ENCODE data around the gene SAMD4A.

Gene SAMD4A

DNA sequence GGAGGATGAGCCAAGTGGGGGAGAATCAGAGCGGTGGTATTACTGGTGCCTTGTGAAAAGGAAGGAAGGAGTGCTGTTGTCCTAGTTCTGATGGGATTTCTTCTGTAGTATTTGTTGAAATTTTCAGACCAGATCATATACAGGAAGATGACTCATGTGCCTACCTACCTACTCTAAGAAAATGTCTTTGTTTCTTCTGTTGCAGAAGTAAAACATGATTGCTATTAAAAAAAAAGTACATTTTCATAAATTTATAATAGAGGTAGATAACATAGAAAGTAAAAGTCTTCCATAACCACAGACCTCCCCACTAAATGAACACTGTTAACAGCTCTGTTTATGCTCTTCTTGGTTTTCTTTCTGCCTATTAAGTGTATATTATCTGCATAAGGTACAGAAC, 26.9 kb downstream of the SAMD4A start:
- Histone ChIP-seq H3K27me3 (ENCODE audit: insufficient read depth, low read length) (no peaks in the 10 kb centered on the region), H3K4me1 (ENCODE audit: insufficient read depth, low read length, severe bottlenecking) (no peaks in the 10 kb centered on the region), H3K79me2 (ENCODE audit: insufficient read depth, low read length) (no peaks in the 10 kb centered on the region), H3K9me2 (ENCODE audit: low read depth, low read length) (no peaks in the 10 kb centered on the region), H3K4me2 (ENCODE audit: low read length) (no peak overlapping the region), H3K9ac (ENCODE audit: low read length) (no peak overlapping the region), H3F3A (ENCODE audit: insufficient read depth, low read length) (no peaks in the 10 kb centered on the region), H3K9me3 (ENCODE audit: low read length) (no peaks in the 10 kb centered on the region), H2AFZ (ENCODE audit: low read length) (no peak overlapping the region), H3K4me3 (ENCODE audit: low read depth, low read length, poor library complexity, severe bottlenecking) (no peak overlapping the region), H3K36me3 (ENCODE audit: insufficient read depth, low read length) (no peaks in the 10 kb centered on the region), H3K27ac (ENCODE audit: low read depth, low read length, poor library complexity, severe bottlenecking) (no peak overlapping the region), H4K20me1 (ENCODE audit: insufficient read depth, low read length) (no peaks in the 10 kb centered on the region)
- no peak for TF ChIP-seq CTCF (IDR thresholded peaks at IDR 0.05; ENCODE audit: low read length)
- TF ChIP-seq EZH2 (IDR thresholded peaks at IDR 0.05; ENCODE audit: borderline replicate concordance, low read length): no peak

GRCh38 chr14:54594537-54594936, 27.6 kb downstream of the SAMD4A start:
- Histone ChIP-seq H3K36me3 (ENCODE audit: insufficient read depth, low read length) (no peaks in the 10 kb centered on the region), H3K9me2 (ENCODE audit: low read depth, low read length) (no peaks in the 10 kb centered on the region), H4K20me1 (ENCODE audit: insufficient read depth, low read length) (no peaks in the 10 kb centered on the region), H3K79me2 (ENCODE audit: insufficient read depth, low read length) (no peaks in the 10 kb centered on the region), H3K27me3 (ENCODE audit: insufficient read depth, low read length) (no peaks in the 10 kb centered on the region), H3K4me3 (ENCODE audit: low read depth, low read length, poor library complexity, severe bottlenecking) (no peak overlapping the region), H3F3A (ENCODE audit: insufficient read depth, low read length) (no peaks in the 10 kb centered on the region), H2AFZ (ENCODE audit: low read length) (no peak overlapping the region), H3K9ac (ENCODE audit: low read length) (no peak overlapping the region), H3K9me3 (ENCODE audit: low read length) (no peaks in the 10 kb centered on the region), H3K4me2 (ENCODE audit: low read length) (no peak overlapping the region), H3K27ac (ENCODE audit: low read depth, low read length, poor library complexity, severe bottlenecking) (no peak overlapping the region), H3K4me1 (ENCODE audit: insufficient read depth, low read length, severe bottlenecking) (no peaks in the 10 kb centered on the region)
- TF ChIP-seq CTCF (IDR thresholded peaks at IDR 0.05; ENCODE audit: low read length) (no peak), EZH2 (IDR thresholded peaks at IDR 0.05; ENCODE audit: borderline replicate concordance, low read length) (no peak)

- Histone ChIP-seq H3K79me2 (ENCODE audit: insufficient read depth, low read length) (no peaks in the 10 kb centered on the region), H3K4me2 (ENCODE audit: low read length) (no peak overlapping the region), H4K20me1 (ENCODE audit: insufficient read depth, low read length) (no peaks in the 10 kb centered on the region)
These were observed 31.0 kb downstream of the SAMD4A start for GRCh38 chr14:54597795-54598443.

More at GRCh38 chr14:54597795-54598443, 31.0 kb downstream of the SAMD4A start:
- Histone ChIP-seq H2AFZ (ENCODE audit: low read length) (no peak overlapping the region), H3K4me1 (ENCODE audit: insufficient read depth, low read length, severe bottlenecking) (no peaks in the 10 kb centered on the region), H3K4me3 (ENCODE audit: low read depth, low read length, poor library complexity, severe bottlenecking) (no peak overlapping the region), H3K27me3 (ENCODE audit: insufficient read depth, low read length) (no peaks in the 10 kb centered on the region), H3F3A (ENCODE audit: insufficient read depth, low read length) (no peaks in the 10 kb centered on the region), H3K36me3 (ENCODE audit: insufficient read depth, low read length) (no peaks in the 10 kb centered on the region), H3K9me3 (ENCODE audit: low read length) (no peaks in the 10 kb centered on the region), H3K9ac (ENCODE audit: low read length) (no peak overlapping the region), H3K9me2 (ENCODE audit: low read depth, low read length) (no peaks in the 10 kb centered on the region), H3K27ac (ENCODE audit: low read depth, low read length, poor library complexity, severe bottlenecking) (no peak overlapping the region)
- TF ChIP-seq EZH2 (IDR thresholded peaks at IDR 0.05; ENCODE audit: borderline replicate concordance, low read length) (no peak), CTCF (IDR thresholded peaks at IDR 0.05; ENCODE audit: low read length) (no peak)

All from OCI-LY1 (cell line).